GM18526 (cell line): ENCODE data around the gene ARMC12.

Experiments
- POLR2A ChIP-seq: IDR thresholded peaks from 3 replicates; pipeline ENCODE4 v1.6.1; 2011; ENCODE audit not compliant: insufficient read length; ENCODE audit errors: extremely low read depth

The ARMC12 gene

DNA sequence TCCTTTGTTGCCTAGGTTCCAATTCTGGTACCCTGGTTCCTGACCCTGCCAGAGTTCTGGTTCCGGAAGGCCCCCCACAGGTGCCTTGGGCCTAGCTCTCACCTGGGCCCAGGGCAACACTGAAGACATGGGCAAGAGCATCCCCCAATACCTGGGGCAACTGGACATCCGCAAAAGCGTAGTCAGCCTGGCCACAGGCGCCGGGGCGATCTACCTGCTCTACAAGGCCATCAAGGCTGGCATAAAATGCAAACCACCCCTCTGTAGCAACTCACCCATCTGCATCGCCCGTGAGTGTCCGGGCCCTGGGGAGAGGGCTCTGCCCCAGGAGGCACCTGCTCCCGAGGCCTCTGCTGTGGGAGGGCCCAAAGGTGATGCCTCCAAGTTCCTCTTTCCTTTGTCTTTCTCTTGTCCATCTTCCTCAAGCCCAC lies at the start of gene ARMC12:
TSS of gene ARMC12 (plus strand) at position 51 of the 431 bp plus-strand sequence. CDS start at position 128, 77 bp downstream.
- TF ChIP-seq POLR2A, result no peak

GRCh38 chr6:35687658-35688604 lies 48.9 kb upstream of the ARMC12 start:
- peak; percentile 36 for TF ChIP-seq POLR2A

DNA sequence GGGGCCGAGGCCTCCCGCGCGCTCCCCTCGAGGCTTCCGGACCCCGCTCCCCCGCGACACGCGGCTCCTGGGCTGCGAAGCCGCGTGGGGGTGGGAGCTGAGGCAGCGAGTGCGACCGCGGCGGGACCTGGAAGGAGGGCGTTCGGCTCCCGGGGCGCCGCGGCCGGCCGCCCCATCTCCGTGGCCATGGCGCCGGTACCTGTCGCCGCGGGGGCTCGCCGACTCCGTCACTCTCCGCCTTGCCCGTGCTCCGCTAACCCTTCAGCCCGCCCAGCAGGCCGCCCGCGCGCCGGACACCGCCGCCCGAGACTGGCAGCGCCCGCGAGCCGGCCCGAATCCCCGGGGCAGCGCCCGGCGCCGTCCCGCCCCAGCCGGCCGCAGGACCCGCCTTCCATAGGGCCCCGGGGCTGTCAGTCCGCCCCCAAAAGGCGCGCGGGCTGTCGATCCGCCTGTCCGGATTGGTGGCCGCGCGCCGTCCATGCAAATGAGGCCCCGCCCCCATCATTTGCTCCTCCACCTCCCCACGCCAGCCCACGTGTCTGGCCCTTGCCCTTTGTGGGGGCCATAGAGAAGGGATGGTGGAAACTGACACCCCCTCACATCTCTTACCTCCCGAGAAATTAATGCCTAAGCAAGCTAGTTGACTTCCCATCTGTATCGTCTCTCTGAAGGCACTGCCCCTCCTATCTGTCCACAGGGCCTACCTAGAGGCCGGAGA lies 48.1 kb upstream of the ARMC12 start, which contains the start of gene FKBP5:
TSS of gene FKBP5 (minus strand) at position 311 of the 718 bp plus-strand sequence. CDS start 46,091 bp downstream, outside the sequence.
- peak; percentile 89 for TF ChIP-seq POLR2A

DNA sequence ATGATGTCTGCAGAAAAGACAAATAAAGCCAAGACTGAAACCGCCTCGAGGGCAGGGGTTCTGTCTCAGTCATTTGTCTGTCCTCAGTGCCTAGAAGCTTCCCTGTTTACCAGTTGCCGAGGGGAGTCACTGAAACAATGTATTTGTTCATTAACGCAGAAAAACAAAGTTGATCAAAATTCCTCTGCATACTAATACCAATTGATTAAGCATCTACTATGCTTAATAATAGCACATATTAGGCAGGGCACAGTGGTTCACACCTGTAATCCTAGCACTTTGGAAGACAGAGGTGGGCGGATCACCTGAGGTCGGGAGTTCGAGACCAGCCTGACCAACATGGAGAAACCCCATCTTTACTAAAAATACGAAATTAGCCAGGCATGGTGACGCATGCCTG lies 46.3 kb upstream of the ARMC12 start:
- no peak for TF ChIP-seq POLR2A

GRCh38 chr6:35691027-35691824 lies 45.6 kb upstream of the ARMC12 start:
- TF ChIP-seq POLR2A, result no peak

DNA sequence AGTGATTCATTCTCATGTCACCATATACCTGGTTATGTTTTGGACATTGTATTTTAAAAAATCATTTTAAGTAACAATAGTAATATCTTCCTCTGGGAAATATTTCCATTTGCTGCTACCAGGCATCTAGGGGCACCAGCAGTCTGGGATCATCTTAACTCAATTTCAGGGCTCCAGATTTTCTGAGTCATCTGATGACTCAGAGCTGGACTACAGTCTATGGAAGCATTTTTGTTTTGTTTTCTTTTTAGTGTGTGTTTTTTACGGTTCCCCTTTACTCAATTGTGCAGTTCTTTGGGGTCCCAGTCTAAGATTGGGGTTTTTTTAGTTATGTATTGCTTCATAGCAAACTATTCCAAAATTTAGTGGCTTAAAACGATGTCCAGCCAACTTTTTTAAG lies 42.4 kb upstream of the ARMC12 start:
- TF ChIP-seq POLR2A, result no peak

DNA sequence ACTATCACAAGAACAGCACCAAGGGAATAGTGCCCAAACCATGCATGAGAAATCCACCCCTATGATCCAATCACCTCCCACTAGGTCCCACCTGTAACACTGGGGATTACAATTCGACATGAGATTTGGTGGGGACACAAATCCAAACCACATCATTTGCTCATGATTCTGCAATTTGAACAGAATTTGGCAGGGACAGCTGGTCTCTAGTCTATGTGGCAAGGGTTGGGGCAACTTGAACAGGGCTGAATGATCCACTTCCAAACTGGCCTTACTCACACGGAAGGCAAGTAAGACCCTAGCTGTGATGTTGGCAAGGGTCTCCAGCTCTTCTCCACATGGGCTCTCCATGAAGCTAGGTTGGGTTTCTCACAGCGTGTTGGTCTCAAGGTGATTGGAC lies 38.0 kb upstream of the ARMC12 start:
- TF ChIP-seq POLR2A, result no peak

- TF ChIP-seq POLR2A, result no peak
Measured at GRCh38 chr6:35703554-35703953, 33.3 kb upstream of the ARMC12 start.

- no peak for TF ChIP-seq POLR2A
Measured at GRCh38 chr6:35706468-35706867, 30.4 kb upstream of the ARMC12 start.

GRCh38 chr6:35707714-35708407 lies 29.0 kb upstream of the ARMC12 start:
- no peak for TF ChIP-seq POLR2A

DNA sequence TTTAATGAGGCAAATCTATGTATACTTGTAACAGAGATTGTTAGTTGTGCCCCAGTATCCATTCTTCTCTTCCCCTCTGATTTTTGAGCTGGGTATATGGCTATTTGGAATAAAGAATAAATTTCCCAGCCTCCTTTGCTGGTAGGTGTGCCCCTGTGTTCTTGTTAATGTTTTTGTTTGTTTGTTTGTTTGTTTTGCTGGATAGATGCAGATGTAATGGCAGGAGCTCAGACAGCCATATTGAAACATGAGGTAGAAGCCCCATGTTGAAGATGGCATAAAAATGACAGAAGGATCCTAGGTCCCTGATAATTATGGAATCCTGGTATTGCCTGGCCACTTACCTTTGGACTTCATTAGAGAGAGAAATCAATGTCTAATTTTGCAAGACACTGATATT lies 28.2 kb upstream of the ARMC12 start:
- no peak for TF ChIP-seq POLR2A

- TF ChIP-seq POLR2A, result no peak
Measured at GRCh38 chr6:35710241-35710847, 26.5 kb upstream of the ARMC12 start.

DNA sequence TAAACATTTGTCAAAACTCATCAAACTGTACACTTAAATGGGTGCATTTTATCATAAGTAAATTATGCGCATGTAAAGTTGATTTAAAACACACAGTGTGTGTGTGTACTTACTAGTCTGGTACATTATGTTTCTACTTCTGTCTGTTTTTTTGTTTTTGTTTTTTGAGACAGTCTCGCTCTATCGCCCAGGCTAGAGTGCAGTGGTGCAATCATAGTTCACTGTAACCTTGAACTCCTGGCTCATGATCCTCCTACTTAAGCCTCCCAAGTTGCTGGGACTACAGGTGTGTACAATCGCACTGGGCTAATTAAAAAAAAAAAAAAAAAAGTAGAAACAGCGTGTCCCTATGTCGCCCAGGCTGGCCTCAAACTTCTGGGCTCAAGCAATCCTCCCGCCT lies 25.1 kb upstream of the ARMC12 start:
- no peak for TF ChIP-seq POLR2A
